A549 (cell line): ENCODE data around the gene SMAP1.

ENCODE experiments used
- CEBPB ChIP-seq, 2 experiments: fragments of >200 bp in 1 of 2; sonication (Bioruptor Twin) in 1 of 2; formaldehyde crosslinking in 1 of 2; IDR thresholded peaks; 2 replicates each; pipeline ENCODE4 v1.6.1; 2012 to 2016
- JUN ChIP-seq, 2 experiments: fragments of >200 bp; sonication (Bioruptor Twin); formaldehyde crosslinking; IDR thresholded peaks; 2 replicates in 1 of 2; 3 replicates in 1 of 2; pipeline ENCODE4 v1.6.1; 2016 to 2017
- KDM5A ChIP-seq: fragments of 200-600 bp; sonication (generic); IDR thresholded peaks from 2 replicates; pipeline ENCODE4 v1.6.1; 2016; ENCODE audit warnings: antibody characterized with exemption, mild to moderate bottlenecking
- POLR2A ChIP-seq: IDR thresholded peaks from 2 replicates; pipeline ENCODE4 v1.6.1; 2012; ENCODE audit warnings: mild to moderate bottlenecking, low read length
- SMC3 ChIP-seq: fragments of >200 bp; sonication (Bioruptor Twin); formaldehyde crosslinking; IDR thresholded peaks from 3 replicates; pipeline ENCODE4 v1.6.1; 2018; ENCODE audit warnings: inconsistent platforms
- TP53 ChIP-seq: fragments of 250-450 bp; sonication (Bioruptor Pico); IDR thresholded peaks from 2 replicates; pipeline ENCODE4 v1.5.0; 2021; ENCODE audit warnings: mild to moderate bottlenecking, moderate library complexity
- TF ChIP-seq, protein P1 (sequence below): fragments of >200 bp; sonication (Bioruptor Twin); formaldehyde crosslinking; IDR thresholded peaks from 3 replicates; pipeline ENCODE4 v1.5.1; 2016
- TF ChIP-seq, protein P2 (sequence below): fragments of 200-600 bp; sonication (generic); IDR thresholded peaks from 2 replicates; pipeline ENCODE4 v1.6.1; 2016; ENCODE audit warnings: antibody characterized with exemption, mild to moderate bottlenecking, moderate library complexity
- TF ChIP-seq, protein P3 (sequence below): IDR thresholded peaks from 2 replicates; pipeline ENCODE4 v1.6.1; 2012

DNA sequence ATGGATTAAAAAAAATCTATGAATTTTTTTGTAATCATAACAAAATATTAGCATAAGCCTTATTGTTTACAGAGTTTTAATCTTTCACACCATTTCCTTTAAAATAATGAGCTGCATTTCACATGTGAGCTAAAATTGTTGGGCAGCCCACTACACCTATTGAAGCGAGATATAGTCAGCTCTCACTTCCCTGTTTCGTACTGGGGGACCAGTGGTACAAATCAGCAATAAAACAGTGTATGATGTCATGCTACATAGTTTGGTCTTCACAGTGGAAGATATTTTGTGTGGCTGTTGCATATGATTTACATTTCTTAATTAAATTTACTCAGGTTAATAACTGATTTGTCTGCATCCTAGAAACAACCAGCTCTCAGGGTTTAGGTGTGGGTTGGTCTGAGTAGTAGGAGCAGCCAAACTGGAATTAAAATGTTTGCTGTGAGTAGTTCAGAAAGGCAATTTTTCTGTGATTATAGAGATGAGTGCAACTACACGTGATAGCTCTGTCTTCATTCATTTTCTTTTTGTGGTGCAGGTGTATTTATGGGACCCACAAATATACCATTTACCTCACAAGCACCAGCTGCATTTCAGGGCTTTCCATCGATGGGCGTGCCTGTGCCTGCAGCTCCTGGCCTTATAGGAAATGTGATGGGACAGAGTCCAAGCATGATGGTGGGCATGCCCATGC, 189.8 kb downstream of the SMAP1 start:
- TF ChIP-seq, protein P1, sequence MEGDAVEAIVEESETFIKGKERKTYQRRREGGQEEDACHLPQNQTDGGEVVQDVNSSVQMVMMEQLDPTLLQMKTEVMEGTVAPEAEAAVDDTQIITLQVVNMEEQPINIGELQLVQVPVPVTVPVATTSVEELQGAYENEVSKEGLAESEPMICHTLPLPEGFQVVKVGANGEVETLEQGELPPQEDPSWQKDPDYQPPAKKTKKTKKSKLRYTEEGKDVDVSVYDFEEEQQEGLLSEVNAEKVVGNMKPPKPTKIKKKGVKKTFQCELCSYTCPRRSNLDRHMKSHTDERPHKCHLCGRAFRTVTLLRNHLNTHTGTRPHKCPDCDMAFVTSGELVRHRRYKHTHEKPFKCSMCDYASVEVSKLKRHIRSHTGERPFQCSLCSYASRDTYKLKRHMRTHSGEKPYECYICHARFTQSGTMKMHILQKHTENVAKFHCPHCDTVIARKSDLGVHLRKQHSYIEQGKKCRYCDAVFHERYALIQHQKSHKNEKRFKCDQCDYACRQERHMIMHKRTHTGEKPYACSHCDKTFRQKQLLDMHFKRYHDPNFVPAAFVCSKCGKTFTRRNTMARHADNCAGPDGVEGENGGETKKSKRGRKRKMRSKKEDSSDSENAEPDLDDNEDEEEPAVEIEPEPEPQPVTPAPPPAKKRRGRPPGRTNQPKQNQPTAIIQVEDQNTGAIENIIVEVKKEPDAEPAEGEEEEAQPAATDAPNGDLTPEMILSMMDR = no peak
- TF ChIP-seq SMC3 = no peak
- TF ChIP-seq, protein P2, sequence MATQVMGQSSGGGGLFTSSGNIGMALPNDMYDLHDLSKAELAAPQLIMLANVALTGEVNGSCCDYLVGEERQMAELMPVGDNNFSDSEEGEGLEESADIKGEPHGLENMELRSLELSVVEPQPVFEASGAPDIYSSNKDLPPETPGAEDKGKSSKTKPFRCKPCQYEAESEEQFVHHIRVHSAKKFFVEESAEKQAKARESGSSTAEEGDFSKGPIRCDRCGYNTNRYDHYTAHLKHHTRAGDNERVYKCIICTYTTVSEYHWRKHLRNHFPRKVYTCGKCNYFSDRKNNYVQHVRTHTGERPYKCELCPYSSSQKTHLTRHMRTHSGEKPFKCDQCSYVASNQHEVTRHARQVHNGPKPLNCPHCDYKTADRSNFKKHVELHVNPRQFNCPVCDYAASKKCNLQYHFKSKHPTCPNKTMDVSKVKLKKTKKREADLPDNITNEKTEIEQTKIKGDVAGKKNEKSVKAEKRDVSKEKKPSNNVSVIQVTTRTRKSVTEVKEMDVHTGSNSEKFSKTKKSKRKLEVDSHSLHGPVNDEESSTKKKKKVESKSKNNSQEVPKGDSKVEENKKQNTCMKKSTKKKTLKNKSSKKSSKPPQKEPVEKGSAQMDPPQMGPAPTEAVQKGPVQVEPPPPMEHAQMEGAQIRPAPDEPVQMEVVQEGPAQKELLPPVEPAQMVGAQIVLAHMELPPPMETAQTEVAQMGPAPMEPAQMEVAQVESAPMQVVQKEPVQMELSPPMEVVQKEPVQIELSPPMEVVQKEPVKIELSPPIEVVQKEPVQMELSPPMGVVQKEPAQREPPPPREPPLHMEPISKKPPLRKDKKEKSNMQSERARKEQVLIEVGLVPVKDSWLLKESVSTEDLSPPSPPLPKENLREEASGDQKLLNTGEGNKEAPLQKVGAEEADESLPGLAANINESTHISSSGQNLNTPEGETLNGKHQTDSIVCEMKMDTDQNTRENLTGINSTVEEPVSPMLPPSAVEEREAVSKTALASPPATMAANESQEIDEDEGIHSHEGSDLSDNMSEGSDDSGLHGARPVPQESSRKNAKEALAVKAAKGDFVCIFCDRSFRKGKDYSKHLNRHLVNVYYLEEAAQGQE = no peak
- TF ChIP-seq, protein P3, sequence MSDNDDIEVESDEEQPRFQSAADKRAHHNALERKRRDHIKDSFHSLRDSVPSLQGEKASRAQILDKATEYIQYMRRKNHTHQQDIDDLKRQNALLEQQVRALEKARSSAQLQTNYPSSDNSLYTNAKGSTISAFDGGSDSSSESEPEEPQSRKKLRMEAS = no peak
- no peak for TF ChIP-seq JUN (IDR thresholded peaks at IDR 0.05)
- no peak for TF ChIP-seq CEBPB (IDR thresholded peaks at IDR 0.05)
- no peak for TF ChIP-seq TP53
- no peak for TF ChIP-seq KDM5A
- TF ChIP-seq POLR2A = no peak
